ENCODE results near the gene RNF215. TPM values are rescaled to one million over a fixed set of nuclear protein-coding genes. Genes with fewer than 3 reads are reported as not detected.

The RNF215 gene
- total RNA-seq, 1 donor from 2014 or later: 15.5 TPM

DNA sequence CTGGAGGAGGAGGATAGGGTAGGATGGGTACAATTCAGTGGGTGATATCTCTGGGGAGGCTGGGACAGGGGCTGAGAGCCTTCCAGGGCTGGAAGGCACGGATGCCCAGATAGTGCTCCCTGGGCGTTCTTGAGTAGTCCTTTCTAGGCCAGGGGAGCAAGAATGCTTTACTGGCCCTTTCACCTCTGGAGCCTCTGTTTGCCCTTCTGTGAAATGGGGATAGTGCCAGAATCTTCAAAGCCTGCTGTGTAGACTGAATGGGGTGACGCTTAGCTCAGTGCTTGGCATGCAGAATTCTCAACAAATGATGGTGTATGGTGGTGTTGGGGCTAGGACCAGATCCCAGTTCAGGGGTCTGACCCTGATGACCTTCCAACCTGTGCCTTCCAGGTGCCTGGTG, 46.0 kb upstream of the RNF215 start:
- DNase-seq (ENCODE audit: low read depth) (no peak), FAIRE-seq (peak; percentile 80)
- no peak overlapping the region for H3K4me3 ChIP-seq (ENCODE audit: low read depth, low read length)
- no peak for TF ChIP-seq CTCF (IDR thresholded peaks at IDR 0.05; ENCODE audit: insufficient read depth, low read length, severe bottlenecking)
- H3K36me3 ChIP-seq (ENCODE audit: control insufficient read depth, insufficient read depth, low read length): no peaks in the 10 kb centered on the region
- no peaks in the 10 kb centered on the region for H3K27me3 ChIP-seq (ENCODE audit: control insufficient read depth, insufficient read depth, low read length)

DNA sequence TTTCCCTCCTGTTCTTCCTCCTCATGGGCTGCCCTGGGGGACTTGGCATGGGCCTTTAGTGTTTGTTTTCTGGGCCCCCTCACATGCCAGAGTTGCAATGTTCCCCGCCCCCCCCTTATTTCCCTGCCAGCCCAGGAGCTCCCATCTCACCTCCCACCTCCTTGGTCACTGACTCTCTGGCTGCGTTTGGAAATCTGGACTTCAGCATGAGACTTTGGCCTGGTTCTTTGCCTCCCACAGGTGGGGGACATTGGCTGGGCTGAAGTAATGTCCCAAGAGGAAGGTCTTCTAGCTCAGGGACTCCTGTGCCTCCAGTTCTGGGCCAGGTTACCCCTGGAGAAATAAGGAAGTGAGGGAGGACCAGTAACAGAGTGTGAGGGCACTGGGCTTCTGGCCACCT, 45.3 kb upstream of the RNF215 start:
- DNase-seq (ENCODE audit: low read depth) (no peak), FAIRE-seq (no peak)
- TF ChIP-seq CTCF (IDR thresholded peaks at IDR 0.05; ENCODE audit: insufficient read depth, low read length, severe bottlenecking): no peak
- Histone ChIP-seq H3K27me3 (ENCODE audit: control insufficient read depth, insufficient read depth, low read length) (no peaks in the 10 kb centered on the region), H3K36me3 (ENCODE audit: control insufficient read depth, insufficient read depth, low read length) (peaks cover 1% of the 10 kb centered on the region), H3K4me3 (ENCODE audit: low read depth, low read length) (no peak overlapping the region)

DNA sequence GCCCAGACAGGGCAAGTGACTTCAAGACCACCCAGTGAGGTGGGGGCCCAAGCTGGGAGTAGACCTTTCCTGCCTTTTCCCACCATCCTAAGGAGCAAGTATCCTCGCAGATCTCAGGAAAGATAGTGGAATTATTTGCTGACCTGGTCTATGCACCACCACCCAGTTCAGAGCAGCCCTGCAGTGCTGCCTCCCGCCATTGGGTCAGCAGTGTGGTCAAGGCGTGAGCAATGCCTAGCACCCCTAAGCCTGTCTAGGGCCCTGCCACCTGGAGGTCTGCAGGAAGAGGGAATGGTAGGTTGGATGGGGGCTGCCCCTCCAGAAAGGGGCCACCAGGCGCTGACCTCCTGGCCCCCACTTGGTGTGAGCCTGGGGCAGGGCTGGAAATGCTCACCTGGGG, 44.9 kb upstream of the RNF215 start:
- Histone ChIP-seq H3K27me3 (ENCODE audit: control insufficient read depth, insufficient read depth, low read length) (no peaks in the 10 kb centered on the region), H3K4me3 (ENCODE audit: low read depth, low read length) (no peak overlapping the region), H3K36me3 (ENCODE audit: control insufficient read depth, insufficient read depth, low read length) (peaks cover 1% of the 10 kb centered on the region)
- DNase-seq (ENCODE audit: low read depth) (no peak), FAIRE-seq (no peak)
- TF ChIP-seq CTCF (IDR thresholded peaks at IDR 0.05; ENCODE audit: insufficient read depth, low read length, severe bottlenecking): no peak

DNA sequence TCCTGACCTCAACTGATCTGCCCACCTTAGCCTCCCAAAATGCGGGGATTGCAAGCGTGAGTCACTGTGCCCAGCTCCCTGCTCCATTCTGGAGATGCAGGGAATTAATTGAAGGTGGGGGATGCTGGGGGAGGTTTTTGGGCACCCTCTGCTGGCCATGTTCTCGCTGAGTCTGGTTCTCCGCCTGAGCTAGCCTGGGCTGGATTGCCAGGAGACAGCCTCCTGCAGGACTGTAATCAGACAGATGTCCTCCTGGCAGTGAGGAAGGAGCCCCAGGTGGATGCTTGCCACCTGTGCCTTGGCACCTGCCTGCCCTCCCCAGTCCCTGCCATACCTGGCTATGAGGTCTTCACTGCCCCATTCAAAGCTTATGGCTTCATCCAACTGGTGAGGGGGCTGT, 43.7 kb upstream of the RNF215 start:
- no peak for TF ChIP-seq CTCF (IDR thresholded peaks at IDR 0.05; ENCODE audit: insufficient read depth, low read length, severe bottlenecking)
- DNase-seq (ENCODE audit: low read depth): no peak
- FAIRE-seq: no peak
- Histone ChIP-seq H3K27me3 (ENCODE audit: control insufficient read depth, insufficient read depth, low read length) (no peaks in the 10 kb centered on the region), H3K36me3 (ENCODE audit: control insufficient read depth, insufficient read depth, low read length) (peaks cover 3% of the 10 kb centered on the region), H3K4me3 (ENCODE audit: low read depth, low read length) (no peak overlapping the region)

DNA sequence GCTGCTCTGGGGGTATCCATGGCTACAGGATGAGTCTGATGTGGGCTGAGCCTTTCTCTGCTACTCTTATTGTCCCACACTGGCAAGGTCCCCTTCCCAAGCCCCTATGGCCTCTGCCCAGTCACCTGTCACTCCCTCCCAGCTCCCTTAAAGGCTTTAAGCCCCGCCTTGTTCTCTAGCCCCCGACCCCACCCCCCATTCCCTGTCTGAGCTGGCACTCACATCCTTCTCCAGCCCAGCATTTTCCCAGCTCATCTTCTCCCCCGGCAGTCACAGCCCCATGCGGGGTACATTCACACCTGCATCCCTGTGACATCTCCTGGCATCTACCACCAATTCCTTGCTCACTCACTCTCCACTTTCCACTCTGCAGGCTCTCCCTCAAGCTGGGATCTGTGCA, 42.7 kb upstream of the RNF215 start:
- no peak for TF ChIP-seq CTCF (IDR thresholded peaks at IDR 0.05; ENCODE audit: insufficient read depth, low read length, severe bottlenecking)
- Histone ChIP-seq H3K27me3 (ENCODE audit: control insufficient read depth, insufficient read depth, low read length) (no peaks in the 10 kb centered on the region), H3K4me3 (ENCODE audit: low read depth, low read length) (no peak overlapping the region), H3K36me3 (ENCODE audit: control insufficient read depth, insufficient read depth, low read length) (peaks cover 3% of the 10 kb centered on the region)
- DNase-seq (ENCODE audit: low read depth): no peak
- FAIRE-seq: no peak

GRCh38 chr22:30427871-30428270, 40.7 kb upstream of the RNF215 start:
- FAIRE-seq: no peak
- no peak for TF ChIP-seq CTCF (IDR thresholded peaks at IDR 0.05; ENCODE audit: insufficient read depth, low read length, severe bottlenecking)
- no peak for DNase-seq (ENCODE audit: low read depth)
- Histone ChIP-seq H3K27me3 (ENCODE audit: control insufficient read depth, insufficient read depth, low read length) (no peaks in the 10 kb centered on the region), H3K36me3 (ENCODE audit: control insufficient read depth, insufficient read depth, low read length) (peaks cover 3% of the 10 kb centered on the region), H3K4me3 (ENCODE audit: low read depth, low read length) (no peak overlapping the region)
